K562 (cell line): ENCODE measurements around the gene KCNG4. TPM values are rescaled to one million over a fixed set of nuclear protein-coding genes. Genes with fewer than 3 reads are reported as not detected.
A peak's percentile ranks its signal among the peaks of the same experiment; 100 is the strongest.

Experiments used
- ARID4B ChIP-seq: sonication (generic); formaldehyde crosslinking; IDR thresholded peaks from 2 replicates; pipeline ENCODE4 v1.8.0; 2022; ENCODE audit warnings: mild to moderate bottlenecking, missing genetic modification reagents
- ATF3 ChIP-seq, 2 experiments: fragments of 450-650 bp in 1 of 2; sonication (generic) in 1 of 2; formaldehyde crosslinking in 1 of 2; IDR thresholded peaks in 1 of 2; conservative IDR thresholded peaks in 1 of 2; 2 replicates each; pipeline versions ENCODE4 v1.6.1 to v1.8.1; 2016 to 2023; ENCODE audit warnings: mild to moderate bottlenecking in 2 of 2, moderate library complexity in 2 of 2, inconsistent platforms in 1 of 2, missing genetic modification reagents in 1 of 2
- BACH1 ChIP-seq: fragments of 200-800 bp; sonication (Bioruptor generic); IDR thresholded peaks from 2 replicates; pipeline ENCODE4 v1.6.1; 2016; ENCODE audit warnings: missing genetic modification characterization, missing compliant biosample characterization
- FOS ChIP-seq: IDR thresholded peaks from 3 replicates; pipeline ENCODE4 v1.6.1; 2011; ENCODE audit not compliant: insufficient read length; ENCODE audit errors: extremely low read depth
- MBD2 ChIP-seq: sonication (generic); IDR thresholded peaks from 2 replicates; pipeline ENCODE4 v1.6.1; 2016; ENCODE audit warnings: low read depth, borderline replicate concordance
- MYC ChIP-seq, 2 experiments: fragments of 250-450 bp in 1 of 2; sonication (Bioruptor Pico) in 1 of 2; IDR thresholded peaks; 2 replicates each; pipeline versions ENCODE4 v1.5.1 to v1.6.1; 2012 to 2021; ENCODE audit warnings: low read depth in 2 of 2, borderline replicate concordance in 1 of 2, improper control_type of control experiment in 1 of 2, low read length in 1 of 2, mild to moderate bottlenecking in 1 of 2, moderate library complexity in 1 of 2
- NFE2L1 ChIP-seq: fragments of 450-650 bp; IDR thresholded peaks from 2 replicates; pipeline ENCODE4 v1.6.1; 2016; ENCODE audit warnings: missing genetic modification characterization, low read depth, mild to moderate bottlenecking, missing compliant biosample characterization, moderate library complexity, borderline replicate concordance
- NR2C2 ChIP-seq, 2 experiments: fragments of 200-800 bp in 1 of 2; sonication (Bioruptor generic) in 1 of 2; sonication (generic) in 1 of 2; formaldehyde crosslinking in 1 of 2; IDR thresholded peaks; 2 replicates each; pipeline versions ENCODE4 v1.6.1 to v1.8.0; 2016 to 2022; ENCODE audit warnings: mild to moderate bottlenecking in 1 of 2, missing compliant biosample characterization in 1 of 2, missing genetic modification characterization in 1 of 2, missing genetic modification reagents in 1 of 2
- PCBP1 ChIP-seq: fragments of 200-400 bp; formaldehyde crosslinking; IDR thresholded peaks from 2 replicates; pipeline ENCODE4 v1.6.1; 2018; ENCODE audit warnings: mild to moderate bottlenecking, low read depth, low read length; ENCODE audit not compliant: poor library complexity, severe bottlenecking
- RHOXF2B ChIP-seq: fragments of 250-450 bp; sonication (Bioruptor Pico); conservative IDR thresholded peaks from 2 replicates; pipeline ENCODE4 v1.5.1; 2021
- SREBF1 ChIP-seq: fragments of 150-350 bp; IDR thresholded peaks from 2 replicates; pipeline ENCODE4 v1.6.1; 2014; ENCODE audit warnings: antibody characterized with exemption, low read depth, low read length, borderline replicate concordance
- VEZF1 ChIP-seq: fragments of 200-800 bp; sonication (Bioruptor generic); IDR thresholded peaks from 2 replicates; pipeline ENCODE4 v1.6.1; 2017; ENCODE audit warnings: missing genetic modification characterization, missing compliant biosample characterization
- ZNF668 ChIP-seq: fragments of 250-450 bp; sonication (Bioruptor Pico); IDR thresholded peaks from 2 replicates; pipeline ENCODE4 v1.8.0; 2022; ENCODE audit warnings: mild to moderate bottlenecking, inconsistent platforms
- ZNF707 ChIP-seq: fragments of 250-450 bp; sonication (Bioruptor Pico); conservative IDR thresholded peaks from 2 replicates; pipeline ENCODE4 v1.8.0; 2022; ENCODE audit warnings: inconsistent platforms, mild to moderate bottlenecking, moderate library complexity
- polyA plus RNA-seq, 8 experiments: library from polyadenylated mRNA; depleted of rRNA in 4 of 8; stranded (reverse) in 5 of 8; unstranded in 3 of 8; fragments of >200 nt; fragmentation: Nextera tagmentation in 2 of 8; fragmentation: Illumina TruSeq in 1 of 8; extraction: Ambion mirVana in 2 of 8; extraction: Trizol in 1 of 8; gene quantifications; 2 replicates each; pipeline versions ENCODE4 v1.2.1 to v1.2.3, GENCODE V29; 2011 to 2014; ENCODE audit warnings: inconsistent platforms in 1 of 8, missing spikeins in 1 of 8
- total RNA-seq, 7 experiments: library from RNA; depleted of rRNA in 6 of 7; stranded (reverse); fragments of >200 nt in 6 of 7; fragmentation: Illumina TruSeq in 2 of 7; extraction: Trizol in 2 of 7; gene quantifications; 2 replicates each; pipeline versions ENCODE4 v1.2.1 to v1.2.3, GENCODE V29; 2011 to 2021; ENCODE audit warnings: low replicate concordance in 1 of 7

Gene KCNG4
- total and polyA plus RNA-seq, 9 of the 15 experiments (the other 6 are each of a cell fraction or from before 2014, with no cell fraction given): not detected

GRCh38 chr16:84228256-84228838 lies 11.5 kb downstream of the KCNG4 start (continued):
- TF ChIP-seq NR2C2 (CRISPR knock-in tag; IDR thresholded peaks at IDR 0.05) (no peak), NR2C2 (tag; IDR thresholded peaks at IDR 0.05) (peak; percentile 58; the same call in 1 of the 2 replicates), ZNF668 (CRISPR knock-in tag) (no peak), FOS (peak; percentile 8), NFE2L1 (tag) (peak; percentile 48; the same call in 1 of the 2 replicates), VEZF1 (peak; percentile 75), MBD2 (peak; percentile 37; the same call in 1 of the 2 replicates), BACH1 (peak; percentile 45; the same call in 1 of the 2 replicates), RHOXF2B (no peak), PCBP1 (no peak), SREBF1 (no peak), ATF3 (IDR thresholded peaks at IDR 0.05) (peak; percentile 98), ATF3 (CRISPR knock-in tag; conservative IDR thresholded peaks at IDR 0.05) (no peak), MYC (IDR thresholded peaks at IDR 0.05; ENCODE audit: low read depth, low read length) (no peak), MYC (CRISPR knock-in tag; IDR thresholded peaks at IDR 0.05; ENCODE audit: borderline replicate concordance, low read depth) (no peak), ZNF707 (no peak), ARID4B (CRISPR knock-in tag) (no peak)
